ENCODE data around the gene MSLN. TPM values are rescaled to one million over a fixed set of nuclear protein-coding genes. Genes with fewer than 3 reads are reported as not detected.

Gene MSLN
- total RNA-seq, 1 donor: 0.21 TPM

DNA sequence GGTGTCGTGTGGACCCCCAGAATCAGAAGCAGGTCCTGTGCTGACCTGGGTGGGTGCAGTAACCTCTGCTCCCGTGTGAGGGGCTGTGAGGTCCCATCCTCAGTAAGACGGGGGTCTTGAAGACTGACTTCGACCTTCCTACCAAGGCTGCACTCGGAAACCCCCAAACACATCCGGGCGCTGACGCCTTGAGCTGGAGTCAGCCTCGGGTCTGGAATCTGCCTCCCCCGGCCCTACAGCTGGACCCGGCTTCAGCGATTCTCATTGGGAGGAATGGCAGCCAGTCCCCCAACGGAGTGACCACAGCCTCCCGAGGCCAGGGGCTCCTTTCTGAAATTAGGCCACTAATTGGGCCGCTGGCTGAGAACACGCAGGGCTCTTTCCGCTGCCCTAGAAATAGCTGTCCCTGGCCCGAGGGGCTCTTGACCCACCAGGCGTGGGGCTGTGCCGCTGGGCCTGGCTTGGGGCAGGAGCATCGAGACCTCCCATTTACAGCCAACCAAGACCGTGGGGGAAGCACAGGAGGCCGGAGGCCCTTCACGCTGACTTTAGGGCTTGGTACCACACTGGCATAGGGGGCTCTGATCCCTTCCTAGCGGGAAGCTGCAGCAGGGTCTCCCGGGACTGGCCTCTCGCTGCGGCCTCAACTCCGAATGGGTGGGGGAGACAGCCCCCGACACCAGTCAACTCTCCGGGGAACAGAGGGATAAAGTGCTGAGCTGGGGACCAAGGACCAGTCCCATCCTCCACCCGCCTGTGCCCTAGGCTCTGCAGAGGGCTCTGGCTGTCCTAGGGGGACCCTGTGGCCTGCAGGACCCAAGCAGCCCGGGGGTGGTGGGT, 42.6 kb downstream of the MSLN start:
- Histone ChIP-seq H3K4me1 (ENCODE audit: insufficient read depth, low read length) (peaks cover 8% of the 10 kb centered on the region), H3K9me3 (ENCODE audit: low read depth, low read length) (no peaks in the 10 kb centered on the region), H3K27me3 (ENCODE audit: insufficient read depth, low read length) (peaks cover 2% of the 10 kb centered on the region), H3K4me3 (ENCODE audit: low read length) (no peak overlapping the region)

DNA sequence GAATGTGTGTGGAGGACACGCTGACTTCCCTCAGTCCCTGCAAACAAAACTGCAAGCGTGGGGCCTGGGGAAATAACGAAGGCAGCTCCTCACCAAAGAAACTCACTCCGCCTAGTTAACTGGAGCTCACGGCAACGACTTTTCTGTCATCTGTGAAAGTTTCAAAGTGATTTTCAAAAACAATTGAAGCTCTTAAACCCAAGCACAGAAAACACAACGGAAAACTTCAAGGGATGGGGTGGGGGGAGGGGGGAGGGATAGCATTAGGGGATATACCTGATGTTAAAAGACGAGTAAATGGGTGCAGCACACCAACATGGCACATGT, 43.2 kb downstream of the MSLN start:
- Histone ChIP-seq H3K4me1 (ENCODE audit: insufficient read depth, low read length) (peaks cover 13% of the 10 kb centered on the region), H3K4me3 (ENCODE audit: low read length) (no peak overlapping the region), H3K9me3 (ENCODE audit: low read depth, low read length) (no peaks in the 10 kb centered on the region), H3K27me3 (ENCODE audit: insufficient read depth, low read length) (peaks cover 2% of the 10 kb centered on the region)

DNA sequence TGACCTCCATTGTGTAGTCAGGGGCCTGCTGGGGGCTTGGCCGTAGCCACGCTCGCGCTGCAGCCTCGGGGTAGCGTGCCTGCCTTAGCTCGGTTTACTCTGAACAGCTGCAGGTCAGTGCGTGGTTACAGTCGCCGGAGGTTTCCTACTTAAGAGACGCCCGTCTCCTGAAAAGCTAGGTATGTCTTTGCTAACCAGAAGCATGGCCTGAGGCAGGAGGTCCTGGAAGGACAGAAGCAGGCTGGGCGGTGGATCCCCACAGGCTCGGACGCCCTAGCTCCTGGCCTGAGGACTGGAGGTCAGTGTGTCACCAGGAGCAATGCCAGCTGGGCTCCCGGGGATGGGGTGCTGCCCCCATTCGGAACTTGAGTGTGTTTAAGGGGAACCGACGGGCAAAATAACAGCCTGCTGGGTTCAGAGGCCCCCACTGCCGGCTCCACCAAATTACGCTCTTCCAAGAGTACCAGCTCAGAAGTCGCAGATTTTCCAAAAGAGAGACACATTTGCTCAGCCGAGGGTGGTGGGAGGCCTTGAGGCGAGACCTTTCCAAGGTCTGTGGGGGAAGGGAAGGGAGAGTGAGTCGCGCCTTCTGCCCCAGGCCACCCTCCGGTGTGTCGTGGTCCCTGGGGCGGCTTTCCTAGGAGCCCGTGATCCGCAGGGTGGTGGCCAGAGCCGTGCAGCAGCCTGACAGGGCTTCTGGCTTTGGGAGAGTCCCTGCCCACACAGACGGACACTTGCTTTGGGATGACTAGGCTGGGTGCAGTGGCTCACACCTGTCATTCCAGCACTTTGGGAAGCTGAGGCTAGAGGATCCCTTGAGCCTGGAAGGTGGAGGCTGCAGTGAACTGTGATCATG, 43.9 kb downstream of the MSLN start:
- Histone ChIP-seq H3K4me1 (ENCODE audit: insufficient read depth, low read length) (peaks cover 14% of the 10 kb centered on the region), H3K9me3 (ENCODE audit: low read depth, low read length) (no peaks in the 10 kb centered on the region), H3K27me3 (ENCODE audit: insufficient read depth, low read length) (peaks cover 2% of the 10 kb centered on the region), H3K4me3 (ENCODE audit: low read length) (no peak overlapping the region)

DNA sequence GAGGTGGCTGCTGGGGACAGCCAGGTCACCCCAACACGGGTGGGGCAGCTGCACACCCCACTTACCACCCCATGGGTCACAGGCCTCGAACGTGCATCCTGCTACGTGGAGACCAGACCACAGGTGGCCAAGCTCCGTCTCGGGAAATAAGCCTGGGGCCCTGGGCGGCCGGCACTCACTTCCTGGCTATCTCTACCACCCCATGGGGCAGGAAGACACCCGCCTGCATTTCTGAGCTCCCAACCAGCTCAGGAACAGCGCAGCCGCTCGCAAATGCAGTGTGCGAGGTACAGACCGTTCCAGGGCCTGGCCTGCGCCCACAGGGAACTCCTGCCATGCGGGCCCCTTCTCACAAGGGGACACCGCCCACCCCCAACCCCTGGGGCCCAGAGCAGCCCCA, 44.9 kb downstream of the MSLN start:
- no peaks in the 10 kb centered on the region for H3K9me3 ChIP-seq (ENCODE audit: low read depth, low read length)
- H3K4me3 ChIP-seq (ENCODE audit: low read length): no peak overlapping the region
- peaks cover 14% of the 10 kb centered on the region for H3K4me1 ChIP-seq (ENCODE audit: insufficient read depth, low read length)
- peaks cover 2% of the 10 kb centered on the region for H3K27me3 ChIP-seq (ENCODE audit: insufficient read depth, low read length)

DNA sequence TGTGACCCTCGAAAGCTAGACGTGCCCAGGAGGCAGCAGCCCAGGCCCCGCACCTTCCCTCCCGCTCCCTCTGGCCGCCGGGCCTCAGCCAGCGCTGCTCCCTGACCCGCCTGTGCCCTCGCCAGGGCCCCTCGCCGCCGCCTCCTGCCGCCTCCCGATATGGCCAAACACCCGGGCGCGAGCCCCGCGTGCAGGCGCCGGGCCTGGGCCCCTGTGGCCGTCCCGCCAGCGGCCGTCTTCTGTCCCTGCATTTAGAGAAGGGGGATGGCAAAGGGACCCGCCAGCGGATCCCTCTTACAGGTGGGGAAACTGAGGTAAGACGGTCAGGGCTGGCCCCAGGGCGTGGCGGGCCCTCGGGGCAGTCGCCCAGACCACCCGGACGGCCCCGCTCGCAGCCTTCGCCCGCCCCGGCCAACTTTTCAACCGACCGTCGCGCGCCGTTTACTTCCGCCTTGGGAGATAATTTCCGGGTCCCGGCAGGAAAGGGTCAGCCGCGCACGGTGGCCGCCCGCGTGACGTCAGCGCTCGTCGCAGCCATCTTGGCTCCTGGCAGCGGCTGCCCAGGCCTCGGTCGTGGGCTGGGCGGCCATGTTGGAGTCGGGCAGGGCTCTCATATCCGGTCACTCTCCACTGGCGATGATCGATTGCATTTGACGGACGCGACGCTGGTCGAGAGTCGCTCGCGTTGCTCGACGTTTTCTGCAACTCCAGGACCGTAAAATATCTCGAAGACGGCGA, 47.0 kb downstream of the MSLN start:
- Histone ChIP-seq H3K4me1 (ENCODE audit: insufficient read depth, low read length) (peaks cover 14% of the 10 kb centered on the region), H3K4me3 (ENCODE audit: low read length) (peak overlapping the region; percentile 67), H3K27me3 (ENCODE audit: insufficient read depth, low read length) (no peaks in the 10 kb centered on the region), H3K9me3 (ENCODE audit: low read depth, low read length) (no peaks in the 10 kb centered on the region)

DNA sequence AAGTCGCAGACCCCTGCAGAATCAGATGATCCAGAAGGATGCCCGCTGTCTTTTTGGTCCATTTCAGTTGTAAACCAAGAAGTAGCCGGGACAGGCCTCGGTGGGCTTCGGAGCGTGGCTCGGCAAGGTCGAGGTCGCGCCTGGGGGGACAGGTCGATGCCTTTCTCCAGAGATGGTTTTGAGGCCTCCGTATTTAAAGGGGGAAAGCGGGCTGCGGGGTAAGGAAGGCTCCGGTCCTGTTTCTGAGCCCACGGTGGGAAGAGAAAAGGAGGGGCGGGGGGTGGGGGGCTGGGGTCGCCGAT, 47.5 kb downstream of the MSLN start:
- Histone ChIP-seq H3K4me3 (ENCODE audit: low read length) (peak overlapping the region; percentile 67), H3K27me3 (ENCODE audit: insufficient read depth, low read length) (peaks cover 3% of the 10 kb centered on the region), H3K4me1 (ENCODE audit: insufficient read depth, low read length) (peaks cover 14% of the 10 kb centered on the region), H3K9me3 (ENCODE audit: low read depth, low read length) (no peaks in the 10 kb centered on the region)

DNA sequence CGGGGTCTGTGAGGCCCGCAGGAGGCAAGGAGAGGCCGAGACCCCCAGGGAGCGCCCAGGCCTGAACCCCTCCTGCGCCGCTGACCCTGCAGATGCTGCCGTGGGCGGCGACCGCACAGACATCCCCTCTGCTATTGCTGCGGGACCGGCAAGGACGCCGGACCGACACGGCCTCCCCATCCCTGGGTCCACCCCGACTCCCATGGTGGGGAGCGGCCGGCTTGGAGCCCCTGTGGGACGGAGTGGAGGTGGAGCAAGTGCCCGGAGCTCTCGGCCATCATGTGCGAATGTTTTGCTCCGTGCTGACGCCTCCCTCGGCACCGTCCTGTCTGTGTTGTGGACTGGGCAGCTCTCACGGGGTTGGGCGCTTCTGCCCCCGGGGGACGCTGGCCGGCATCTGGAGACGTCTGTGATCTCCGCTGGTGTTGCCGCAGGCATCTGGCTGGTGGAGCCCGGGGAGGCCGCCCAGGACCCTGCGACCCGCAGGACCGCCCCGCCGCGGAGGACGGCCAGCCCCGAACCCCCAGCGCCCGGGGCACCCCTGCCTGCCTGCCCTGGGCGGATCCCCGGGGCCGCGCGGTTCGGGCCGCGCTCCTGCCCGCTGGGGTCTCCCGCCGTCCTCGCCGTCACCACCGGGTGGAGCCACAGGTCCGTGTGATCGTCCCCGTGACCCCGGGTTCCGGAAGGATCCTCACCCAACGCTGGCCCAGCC, 52.8 kb downstream of the MSLN start:
- peaks cover 20% of the 10 kb centered on the region for H3K27me3 ChIP-seq (ENCODE audit: insufficient read depth, low read length)
- H3K4me1 ChIP-seq (ENCODE audit: insufficient read depth, low read length): peaks cover 4% of the 10 kb centered on the region
- no peaks in the 10 kb centered on the region for H3K9me3 ChIP-seq (ENCODE audit: low read depth, low read length)
- no peak overlapping the region for H3K4me3 ChIP-seq (ENCODE audit: low read length)

DNA sequence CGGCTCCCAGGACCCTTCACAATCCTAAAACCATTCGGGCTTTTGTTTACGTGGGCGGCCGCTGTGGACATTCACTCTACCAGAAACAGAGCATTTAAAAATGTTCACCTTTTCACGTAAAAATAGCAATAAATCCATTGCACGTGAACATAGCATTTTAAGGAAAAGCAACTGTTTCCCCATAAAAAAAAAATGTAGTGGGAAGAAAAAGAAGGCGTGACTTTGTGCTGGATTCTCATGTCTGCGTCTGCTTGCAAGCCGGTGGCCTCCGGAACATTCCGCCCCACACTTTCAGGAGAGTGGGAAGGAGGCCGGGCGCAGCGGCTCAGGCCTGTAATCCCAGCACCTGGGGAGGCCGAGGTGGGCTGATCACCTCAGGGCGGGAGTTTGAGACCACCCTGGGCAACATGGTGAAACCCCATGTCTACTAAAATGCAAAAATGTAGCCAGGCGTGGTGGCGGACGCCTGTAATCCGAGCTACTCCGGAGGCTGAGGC, 53.4 kb downstream of the MSLN start:
- Histone ChIP-seq H3K27me3 (ENCODE audit: insufficient read depth, low read length) (peaks cover 26% of the 10 kb centered on the region), H3K9me3 (ENCODE audit: low read depth, low read length) (no peaks in the 10 kb centered on the region), H3K4me3 (ENCODE audit: low read length) (no peak overlapping the region), H3K4me1 (ENCODE audit: insufficient read depth, low read length) (no peaks in the 10 kb centered on the region)

DNA sequence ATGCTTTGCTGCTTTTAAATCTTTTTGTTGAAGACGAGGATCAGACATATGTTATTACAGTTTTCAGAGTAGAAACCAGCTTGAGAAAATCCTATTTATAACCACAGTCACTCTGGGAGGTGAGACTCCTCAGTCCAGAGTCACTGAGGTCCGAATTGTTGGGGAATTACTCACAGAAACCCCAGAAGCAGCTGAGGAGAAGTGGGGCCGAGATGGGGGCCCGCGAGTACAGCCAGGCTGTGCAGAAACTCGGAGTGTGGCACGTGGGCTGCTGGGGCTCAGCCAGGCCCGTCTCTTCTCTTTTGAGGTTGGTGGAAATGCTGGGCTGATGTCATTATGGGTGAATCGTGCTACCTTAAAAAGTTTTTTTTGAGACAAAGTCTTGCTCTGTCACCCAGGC, 54.4 kb downstream of the MSLN start:
- Histone ChIP-seq H3K4me3 (ENCODE audit: low read length) (no peak overlapping the region), H3K27me3 (ENCODE audit: insufficient read depth, low read length) (peaks cover 35% of the 10 kb centered on the region), H3K9me3 (ENCODE audit: low read depth, low read length) (no peaks in the 10 kb centered on the region), H3K4me1 (ENCODE audit: insufficient read depth, low read length) (peaks cover 5% of the 10 kb centered on the region)

DNA sequence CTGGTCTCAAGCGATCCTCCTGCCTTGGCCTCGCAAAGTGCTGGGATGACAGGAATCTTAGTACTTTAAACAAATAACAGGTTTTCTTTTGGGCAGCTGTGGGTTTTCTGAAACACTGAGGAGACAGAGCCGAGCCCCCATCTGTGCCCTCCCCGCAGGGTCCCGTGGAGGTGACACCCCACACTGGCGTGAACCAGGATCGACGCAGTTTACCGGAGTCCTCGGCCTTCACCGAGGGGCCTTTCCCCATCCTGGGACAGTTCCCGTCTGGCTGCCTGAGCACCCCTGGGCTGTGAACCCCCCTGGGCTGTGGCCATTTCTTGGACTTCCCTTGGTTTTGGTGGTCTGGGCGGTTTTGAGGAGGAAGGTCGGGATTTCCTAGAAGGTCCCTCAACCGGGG, 55.3 kb downstream of the MSLN start:
- Histone ChIP-seq H3K9me3 (ENCODE audit: low read depth, low read length) (no peaks in the 10 kb centered on the region), H3K27me3 (ENCODE audit: insufficient read depth, low read length) (peaks cover 35% of the 10 kb centered on the region), H3K4me1 (ENCODE audit: insufficient read depth, low read length) (peaks cover 5% of the 10 kb centered on the region), H3K4me3 (ENCODE audit: low read length) (no peak overlapping the region)

DNA sequence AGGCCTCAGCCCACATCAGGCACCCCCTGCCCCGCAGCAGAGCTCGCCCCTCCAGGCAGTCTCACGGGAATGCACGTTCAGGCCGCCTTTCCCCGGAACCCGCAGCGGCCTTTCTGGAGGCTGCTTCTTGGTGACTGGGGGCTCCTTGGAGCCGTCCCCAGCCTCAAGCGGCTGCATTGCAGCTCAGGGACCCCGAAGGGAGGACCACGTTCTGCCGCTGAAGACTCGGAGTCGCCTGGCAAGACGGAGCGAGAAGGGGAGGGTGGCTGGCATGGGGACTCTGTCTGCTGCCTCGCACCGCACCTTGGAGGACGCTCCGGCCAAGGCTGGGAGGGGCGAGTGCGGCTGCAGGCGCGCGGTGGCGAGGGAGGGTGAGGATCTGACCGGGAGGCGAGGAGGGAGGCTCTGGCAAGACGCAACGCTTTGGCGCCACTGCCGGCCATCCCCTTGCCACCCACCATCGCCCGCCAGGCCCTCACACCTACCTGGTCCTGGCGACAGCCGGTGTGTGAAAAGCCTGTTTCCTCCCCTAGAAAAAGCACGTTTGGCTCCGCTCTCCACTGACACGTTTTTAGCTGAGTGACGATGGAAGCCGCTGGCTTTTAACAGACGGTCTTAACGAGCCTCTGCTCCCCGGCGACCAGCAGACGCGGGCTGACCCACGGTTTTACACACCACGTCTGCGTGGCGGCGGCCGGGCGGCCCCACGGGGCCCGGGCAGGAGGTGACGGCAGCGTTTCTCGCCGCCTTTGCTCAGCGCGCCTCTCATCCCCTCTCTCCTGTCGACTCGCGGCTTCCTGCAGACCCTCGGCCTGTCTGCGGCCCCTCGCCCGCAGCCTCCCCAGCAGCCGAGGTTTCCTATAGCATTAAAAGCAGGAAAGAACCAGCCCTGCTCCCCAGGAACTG, 56.7 kb downstream of the MSLN start:
- Histone ChIP-seq H3K4me3 (ENCODE audit: low read length) (no peak overlapping the region), H3K4me1 (ENCODE audit: insufficient read depth, low read length) (peaks cover 5% of the 10 kb centered on the region), H3K27me3 (ENCODE audit: insufficient read depth, low read length) (peaks cover 35% of the 10 kb centered on the region), H3K9me3 (ENCODE audit: low read depth, low read length) (no peaks in the 10 kb centered on the region)

DNA sequence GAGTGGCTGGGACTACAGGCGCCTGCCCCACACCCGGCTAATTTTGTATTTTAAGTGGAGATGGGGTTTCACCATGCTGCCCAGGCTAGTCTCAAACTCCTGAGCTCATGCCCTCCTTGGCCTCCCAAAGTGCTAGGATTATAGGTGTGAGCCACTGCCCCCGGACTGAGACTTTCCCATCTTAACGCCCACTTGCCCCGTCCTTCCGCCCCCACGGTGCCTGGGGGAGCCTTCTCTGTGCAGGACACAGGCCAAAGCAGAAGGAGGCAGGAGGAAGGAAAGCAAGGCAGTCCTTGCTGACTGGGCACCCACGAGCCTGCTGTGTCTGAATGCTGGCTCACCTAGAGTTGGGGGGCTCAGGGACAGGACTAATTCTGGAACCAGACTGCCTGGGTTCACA, 57.6 kb downstream of the MSLN start:
- no peaks in the 10 kb centered on the region for H3K9me3 ChIP-seq (ENCODE audit: low read depth, low read length)
- no peak overlapping the region for H3K4me3 ChIP-seq (ENCODE audit: low read length)
- H3K27me3 ChIP-seq (ENCODE audit: insufficient read depth, low read length): peaks cover 31% of the 10 kb centered on the region
- peaks cover 5% of the 10 kb centered on the region for H3K4me1 ChIP-seq (ENCODE audit: insufficient read depth, low read length)
